MM.1S (cell line): ENCODE data around the gene GRXCR2.

Experiments used
- CTCF ChIP-seq: fragments of 300-600 bp; sonication (generic); IDR thresholded peaks from 2 replicates; pipeline ENCODE4 v1.5.1; 2016; ENCODE audit warnings: antibody characterized with exemption, low read length, mixed read lengths
- EZH2 ChIP-seq: fragments of 300-600 bp; sonication (generic); optimal IDR thresholded peaks from 2 replicates; pipeline ENCODE3; 2017; ENCODE audit warnings: low read depth, mild to moderate bottlenecking, antibody characterized with exemption, low read length, mixed read lengths
- EZH2phosphoT487 ChIP-seq: fragments of 300-600 bp; sonication (generic); IDR thresholded peaks from 2 replicates; pipeline ENCODE4 v1.6.1; 2018; ENCODE audit warnings: antibody characterized with exemption, low read length

GRCh38 chr5:145872914-145873313 is at the start of gene GRXCR2:
- no peak for TF ChIP-seq CTCF
- no peak for TF ChIP-seq EZH2phosphoT487
- TF ChIP-seq EZH2 = no peak
